GM20431 (cell line): ENCODE results near the gene WDFY3.

Experiments used
- in situ Hi-C: fragments of 300-500 bp; cut with MseI, MboI; formaldehyde crosslinking; loops from one replicate; pipeline ENCODE4 v1.15.0; 2020; ENCODE audit warnings: low sequenced_read_pairs; ENCODE audit not compliant: unreplicated experiment

WDFY3 gene

GRCh38 chr4:84966382-84967242 is at the start of gene WDFY3:
Gene WDFY3, minus strand, starts transcription at chr4:84966690. Its CDS starts 106,099 bp downstream, at chr4:84860591.
- in situ Hi-C loops: no loop called here

- in situ Hi-C loops: no loop called here
These were observed 39.4 kb upstream of the WDFY3 start for GRCh38 chr4:85005865-85006377.

- in situ Hi-C loops: no loop called here
These were observed 33.9 kb upstream of the WDFY3 start for GRCh38 chr4:85000343-85000742.

- in situ Hi-C loops: no loop called here
These were observed 28.9 kb upstream of the WDFY3 start for GRCh38 chr4:84995386-84995785.

GRCh38 chr4:84994280-84994679 is 27.8 kb upstream of the WDFY3 start:
- in situ Hi-C loops: no loop called here

- in situ Hi-C loops: no loop called here
These were observed 19.5 kb upstream of the WDFY3 start for GRCh38 chr4:84985952-84986351.

- in situ Hi-C loops: no loop called here
These were observed 10.9 kb upstream of the WDFY3 start for GRCh38 chr4:84977396-84977795.

- in situ Hi-C loops: no loop called here
These were observed 7.4 kb upstream of the WDFY3 start for GRCh38 chr4:84973856-84974255.

- in situ Hi-C loops: no loop called here
These were observed 4.9 kb upstream of the WDFY3 start for GRCh38 chr4:84971319-84971932.

- in situ Hi-C loops: no loop called here
These were observed 2.4 kb upstream of the WDFY3 start for GRCh38 chr4:84968925-84969324.

- in situ Hi-C loops: no loop called here
These were observed 777 bp upstream of the WDFY3 start for GRCh38 chr4:84967243-84967690.

GRCh38 chr4:84965553-84966381 is 723 bp downstream of the WDFY3 start:
- in situ Hi-C loops: no loop called here

GRCh38 chr4:84964995-84965552 is 1.4 kb downstream of the WDFY3 start:
- in situ Hi-C loops: no loop called here

- in situ Hi-C loops: no loop called here
These were observed 4.4 kb downstream of the WDFY3 start for GRCh38 chr4:84962102-84962501.

- in situ Hi-C loops: no loop called here
These were observed 8.1 kb downstream of the WDFY3 start for GRCh38 chr4:84958434-84958833.

GRCh38 chr4:84957514-84958420 is 8.7 kb downstream of the WDFY3 start:
- in situ Hi-C loops: no loop called here

GRCh38 chr4:84956014-84956413 is 10.5 kb downstream of the WDFY3 start:
- in situ Hi-C loops: no loop called here

GRCh38 chr4:84954982-84955567 is 11.4 kb downstream of the WDFY3 start:
- in situ Hi-C loops: no loop called here

GRCh38 chr4:84952776-84953175 is 13.7 kb downstream of the WDFY3 start:
- in situ Hi-C loops: no loop called here
